GM18873 (cell line): ENCODE measurements around the gene RPL41.
"Not testable (repeated sequence)": the region's sequence is repeated elsewhere in the genome, so short reads cannot be mapped to it uniquely, and the experiment has no call there.

Source experiments
- ATAC-seq: cut with Tn5 transposase; IDR thresholded peaks from one replicate; pipeline ENCODE4 v1.9.1; 2021; ENCODE audit warnings: mild to moderate bottlenecking, moderate library complexity, moderate number of reproducible peaks; ENCODE audit not compliant: unreplicated experiment, low FRiP score

RPL41 gene

DNA sequence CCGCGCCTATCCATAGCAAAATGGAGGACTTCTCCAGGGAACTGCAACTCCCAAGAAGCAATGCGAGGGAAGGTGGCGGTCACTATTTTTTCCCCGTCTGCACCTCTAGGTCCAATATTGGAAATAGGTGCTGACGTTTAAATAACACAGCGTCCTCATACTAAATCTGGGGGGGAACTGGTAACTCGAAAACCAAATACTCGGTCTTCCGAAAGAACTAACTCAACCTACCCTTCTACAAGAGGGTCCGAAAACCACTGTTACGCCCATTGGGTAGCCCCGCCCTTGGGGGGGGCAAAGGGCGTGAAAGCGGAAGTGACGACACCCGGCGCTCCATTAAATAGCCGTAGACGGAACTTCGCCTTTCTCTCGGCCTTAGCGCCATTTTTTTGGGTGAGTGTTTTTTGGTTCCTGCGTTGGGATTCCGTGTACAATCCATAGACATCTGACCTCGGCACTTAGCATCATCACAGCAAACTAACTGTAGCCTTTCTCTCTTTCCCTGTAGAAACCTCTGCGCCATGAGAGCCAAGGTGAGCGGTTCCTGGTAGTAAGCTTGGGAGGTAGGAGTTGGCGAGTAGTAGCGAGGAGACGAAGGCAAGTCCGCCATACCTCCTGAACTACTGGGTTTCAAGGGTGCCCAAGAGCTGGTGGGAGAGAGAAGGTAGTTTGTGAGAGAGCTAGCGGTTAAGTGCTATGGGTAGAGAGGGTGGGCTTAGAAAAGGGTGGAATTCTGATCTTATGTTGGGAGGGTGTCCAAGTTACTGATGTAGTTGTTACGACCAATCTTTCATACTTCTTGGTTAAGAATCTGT is at the start of gene RPL41:
TSS of gene RPL41 (plus strand) at position 367 of the 815 bp plus-strand sequence.
- peak; percentile 34 for ATAC-seq

GRCh38 chr12:56071648-56072047 is 44.8 kb upstream of the RPL41 start:
- no peak for ATAC-seq

DNA sequence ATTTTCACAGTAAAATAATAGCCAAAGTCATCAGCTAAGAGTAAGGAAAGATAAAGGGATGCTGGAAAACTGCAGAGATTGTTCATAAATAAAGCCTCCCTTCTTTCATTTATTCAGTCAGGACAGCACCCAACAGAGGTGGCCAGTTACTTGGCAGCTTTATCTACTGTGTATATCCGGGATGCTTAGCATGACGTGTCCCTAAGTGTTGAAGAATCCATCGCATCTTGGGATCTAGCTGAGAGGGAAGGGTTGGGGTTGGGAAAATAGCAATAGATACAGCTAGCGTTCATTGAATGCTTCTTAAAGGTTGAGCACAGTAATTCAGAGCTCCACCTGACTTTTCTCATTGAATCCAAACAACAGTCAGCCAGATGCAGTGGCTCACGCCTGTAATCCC is 42.0 kb upstream of the RPL41 start:
- ATAC-seq: no peak

- ATAC-seq: not testable (repeated sequence)
These were observed 38.5 kb upstream of the RPL41 start for GRCh38 chr12:56077966-56078365.

- ATAC-seq: no peak
These were observed 38.0 kb upstream of the RPL41 start for GRCh38 chr12:56078427-56078826.

DNA sequence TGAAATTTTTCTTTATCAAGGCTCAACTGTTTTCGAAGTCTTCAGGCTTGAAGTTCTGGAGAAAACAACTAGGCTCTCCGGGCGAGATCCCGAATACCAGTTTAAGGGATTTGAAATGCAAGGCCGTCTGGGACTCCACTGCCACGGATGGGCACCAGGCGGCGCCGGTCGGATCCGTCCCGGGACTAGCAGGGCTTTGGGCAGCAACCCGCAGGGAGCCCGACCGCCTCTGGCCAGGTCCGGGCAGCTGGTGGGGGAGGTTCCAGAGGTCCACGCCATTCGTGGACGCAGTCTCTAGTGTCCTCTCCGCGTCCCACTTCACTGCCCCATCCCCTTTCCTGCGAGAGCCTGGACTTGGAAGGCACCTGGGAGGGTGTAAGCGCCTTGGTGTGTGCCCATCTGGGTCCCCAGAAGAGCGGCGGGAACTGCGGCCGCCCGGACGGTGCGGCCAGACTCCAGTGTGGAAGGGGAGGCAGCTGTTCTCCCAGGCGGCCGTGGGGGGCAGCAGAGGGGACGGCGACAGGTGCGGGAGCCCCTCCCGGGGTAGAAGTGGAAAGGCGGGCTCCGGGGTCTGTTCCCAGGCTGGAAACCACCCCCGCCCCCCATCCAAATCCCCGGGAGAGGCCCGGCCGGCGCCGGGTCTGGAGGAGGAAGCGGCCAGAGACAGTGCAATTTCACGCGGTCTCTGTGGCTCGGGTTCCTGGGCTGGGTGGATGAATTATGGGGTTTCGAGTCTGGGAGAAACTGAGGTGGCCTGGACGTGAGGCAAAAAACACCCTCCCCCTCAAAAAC is 37.3 kb upstream of the RPL41 start:
- ATAC-seq: no peak

DNA sequence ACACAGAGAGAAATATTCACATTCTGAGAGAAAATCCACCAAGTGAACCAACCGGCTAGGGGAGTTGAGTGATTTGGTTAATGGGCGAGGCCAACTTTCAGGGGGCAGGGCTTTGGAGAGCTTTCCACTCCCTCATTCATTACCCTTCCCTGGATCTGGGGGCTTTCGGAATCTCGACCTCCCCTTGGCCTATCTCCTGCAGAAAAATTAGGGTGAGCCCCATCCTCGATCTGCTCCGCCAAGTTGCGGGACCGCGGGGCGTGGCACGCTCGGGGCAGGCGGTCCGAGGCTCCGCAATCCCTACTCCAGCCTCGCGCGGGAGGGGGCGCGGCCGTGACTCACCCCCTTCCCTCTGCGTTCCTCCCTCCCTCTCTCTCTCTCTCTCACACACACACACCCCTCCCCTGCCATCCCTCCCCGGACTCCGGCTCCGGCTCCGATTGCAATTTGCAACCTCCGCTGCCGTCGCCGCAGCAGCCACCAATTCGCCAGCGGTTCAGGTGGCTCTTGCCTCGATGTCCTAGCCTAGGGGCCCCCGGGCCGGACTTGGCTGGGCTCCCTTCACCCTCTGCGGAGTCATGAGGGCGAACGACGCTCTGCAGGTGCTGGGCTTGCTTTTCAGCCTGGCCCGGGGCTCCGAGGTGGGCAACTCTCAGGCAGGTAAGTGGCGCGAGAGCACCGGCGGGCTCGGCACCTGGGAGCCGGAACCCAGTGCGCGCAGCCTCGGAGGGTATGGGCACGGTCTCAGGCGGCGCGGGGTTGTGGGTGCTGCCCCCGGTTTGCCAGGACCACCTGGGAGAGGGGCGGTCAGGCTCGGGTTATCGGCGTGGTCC is 36.5 kb upstream of the RPL41 start, which contains the start of gene ERBB3:
TSS of gene ERBB3 (plus strand) at position 443 of the 833 bp plus-strand sequence. CDS start at position 579, 136 bp downstream.
- ATAC-seq: no peak

GRCh38 chr12:56080556-56081138 is 35.8 kb upstream of the RPL41 start:
- ATAC-seq: no peak

- no peak for ATAC-seq
These were observed 34.8 kb upstream of the RPL41 start for GRCh38 chr12:56081393-56082347.

GRCh38 chr12:56082382-56082781 is 34.1 kb upstream of the RPL41 start:
- no peak for ATAC-seq

- no peak for ATAC-seq
These were observed 33.5 kb upstream of the RPL41 start for GRCh38 chr12:56082967-56083366.

GRCh38 chr12:56084958-56085543 is 31.4 kb upstream of the RPL41 start:
- ATAC-seq: no peak

GRCh38 chr12:56086096-56086495 is 30.3 kb upstream of the RPL41 start:
- ATAC-seq: no peak

GRCh38 chr12:56086608-56087007 is 29.8 kb upstream of the RPL41 start:
- ATAC-seq: no peak

DNA sequence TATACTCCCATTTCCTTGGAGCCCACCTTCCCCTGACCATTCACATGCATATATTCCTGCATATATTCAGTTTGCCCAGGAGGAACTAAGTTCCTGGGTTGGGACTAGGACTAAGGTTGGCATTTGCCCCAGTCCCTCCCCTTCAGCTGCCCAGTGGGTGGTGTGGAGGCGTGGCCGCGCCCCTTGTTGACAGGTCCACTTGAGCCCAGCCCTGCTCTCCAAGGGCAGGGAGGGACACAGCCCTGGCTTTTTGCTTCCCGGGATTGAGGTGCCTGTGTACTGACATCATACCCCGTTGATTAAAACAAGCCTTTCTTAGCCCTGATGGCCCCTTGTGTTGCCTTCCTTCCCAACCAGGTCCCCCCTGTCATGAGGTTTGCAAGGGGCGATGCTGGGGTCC is 29.2 kb upstream of the RPL41 start:
- ATAC-seq: no peak

DNA sequence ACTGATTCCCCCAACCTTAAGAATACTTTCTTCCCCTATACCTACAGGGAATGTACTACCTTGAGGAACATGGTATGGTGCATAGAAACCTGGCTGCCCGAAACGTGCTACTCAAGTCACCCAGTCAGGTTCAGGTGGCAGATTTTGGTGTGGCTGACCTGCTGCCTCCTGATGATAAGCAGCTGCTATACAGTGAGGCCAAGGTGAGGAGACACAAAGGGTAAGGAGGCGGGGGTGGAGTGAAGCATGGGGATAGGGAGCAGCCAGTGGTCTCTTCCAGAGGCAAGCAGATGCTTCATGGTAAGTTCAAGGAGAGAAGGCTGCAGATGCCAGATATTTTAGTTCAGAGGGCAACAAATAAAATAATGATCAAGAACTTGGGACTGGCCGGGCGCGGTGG is 18.7 kb upstream of the RPL41 start:
- no peak for ATAC-seq

DNA sequence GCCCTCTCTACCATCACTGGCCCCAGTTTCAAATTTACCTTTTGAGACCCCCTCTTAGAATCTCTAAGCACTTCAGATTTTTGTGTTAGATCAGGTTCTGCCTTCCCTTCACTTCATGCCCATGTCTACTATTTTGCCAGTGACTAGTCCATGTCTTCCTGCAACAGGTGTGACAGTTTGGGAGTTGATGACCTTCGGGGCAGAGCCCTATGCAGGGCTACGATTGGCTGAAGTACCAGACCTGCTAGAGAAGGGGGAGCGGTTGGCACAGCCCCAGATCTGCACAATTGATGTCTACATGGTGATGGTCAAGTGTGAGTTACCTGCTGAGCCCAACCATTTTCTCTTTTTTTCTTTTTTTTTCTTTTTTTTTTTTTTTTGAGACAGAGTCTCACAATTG is 17.8 kb upstream of the RPL41 start:
- no peak for ATAC-seq

GRCh38 chr12:56099787-56100186 is 16.6 kb upstream of the RPL41 start:
- no peak for ATAC-seq

- ATAC-seq: no peak
These were observed 15.4 kb upstream of the RPL41 start for GRCh38 chr12:56101045-56101444.
